Measurements from ENCODE around the gene ARHGEF39.
A peak's percentile ranks its signal among the peaks of the same experiment; 100 is the strongest.

Gene ARHGEF39

GRCh38 chr9:35673132-35674024, 8.4 kb upstream of the ARHGEF39 start, which contains the start of gene CA9:
CA9 (plus strand) TSS chr9:35673928; CDS start chr9:35673960, 32 bp downstream.
- DNase-seq, result no peak

GRCh38 chr9:35669331-35670145, 4.5 kb upstream of the ARHGEF39 start:
- DNase-seq, result no peak

- no peak for DNase-seq
Observed at GRCh38 chr9:35667939-35668338, 2.9 kb upstream of the ARHGEF39 start.

GRCh38 chr9:35666549-35666948, 1.6 kb upstream of the ARHGEF39 start:
- DNase-seq, result no peak

- DNase-seq, result no peak
Observed at GRCh38 chr9:35666045-35666444, 1.1 kb upstream of the ARHGEF39 start.

GRCh38 chr9:35665471-35665818, 450 bp upstream of the ARHGEF39 start:
- DNase-seq, result no peak

- no peak for DNase-seq
Observed at GRCh38 chr9:35662437-35662836, 2.6 kb downstream of the ARHGEF39 start.

- no peak for DNase-seq
Observed at GRCh38 chr9:35661756-35662350, 3.1 kb downstream of the ARHGEF39 start.

GRCh38 chr9:35660966-35661415, 4.0 kb downstream of the ARHGEF39 start:
- DNase-seq, result peak; percentile 8

GRCh38 chr9:35659340-35659739, 5.7 kb downstream of the ARHGEF39 start:
- no peak for DNase-seq

- peak; percentile 43 for DNase-seq
Observed at GRCh38 chr9:35658968-35659220, 6.1 kb downstream of the ARHGEF39 start.

- peak; percentile 83 for DNase-seq
Observed at GRCh38 chr9:35658137-35658967, 6.6 kb downstream of the ARHGEF39 start, which contains the start of gene CCDC107. CCDC107 (plus strand) TSS chr9:35658292; CDS start chr9:35658380, 88 bp downstream.

GRCh38 chr9:35657546-35658136, 7.4 kb downstream of the ARHGEF39 start, which contains the start of gene RMRP:
RMRP (minus strand) TSS chr9:35658019.
- peak; percentile 99 for DNase-seq

GRCh38 chr9:35656831-35657545, 8.0 kb downstream of the ARHGEF39 start:
- DNase-seq, result no peak

- no peak for DNase-seq
Observed at GRCh38 chr9:35656348-35656747, 8.6 kb downstream of the ARHGEF39 start.

- DNase-seq, result no peak
Observed at GRCh38 chr9:35653611-35654010, 11.4 kb downstream of the ARHGEF39 start.

GRCh38 chr9:35652829-35653209, 12.2 kb downstream of the ARHGEF39 start:
- no peak for DNase-seq

GRCh38 chr9:35651956-35652828, 12.8 kb downstream of the ARHGEF39 start:
- peak; percentile 73 for DNase-seq

- DNase-seq, result no peak
Observed at GRCh38 chr9:35650341-35651158, 14.4 kb downstream of the ARHGEF39 start, which contains the start of gene SIT1. SIT1 (minus strand) TSS chr9:35650931; CDS start chr9:35650853, 78 bp downstream.

Measured in MV-4-11 (cell line).